Keratinocyte (primary cell): ENCODE results near the gene SIK2.

Experiments used
- CTCF ChIP-seq, 3 experiments: IDR thresholded peaks in 1 of 3; conservative IDR thresholded peaks in 1 of 3; optimal IDR thresholded peaks in 1 of 3; 2 replicates in 2 of 3; 3 replicates in 1 of 3; pipeline versions ENCODE3 to v1.5.1; 2011; ENCODE audit warnings: low read length in 3 of 3, mild to moderate bottlenecking in 3 of 3, moderate library complexity in 2 of 3, control low read depth in 1 of 3, inconsistent platforms in 1 of 3; ENCODE audit not compliant: insufficient read depth in 2 of 3; ENCODE audit errors: extremely low read depth in 1 of 3
- EZH2 ChIP-seq: IDR thresholded peaks from one replicate; pipeline ENCODE4 v1.6.1; 2012; ENCODE audit warnings: inconsistent platforms, mild to moderate bottlenecking, low read length, moderate library complexity

GRCh38 chr11:111639226-111639925, 37.1 kb downstream of the SIK2 start:
- TF ChIP-seq CTCF (optimal IDR thresholded peaks at IDR 0.05 in 1 of 3, IDR thresholded peaks at IDR 0.05 in 1 of 3, conservative IDR thresholded peaks at IDR 0.05 in 1 of 3; ENCODE audit: extremely low read depth in 1 of 3, insufficient read depth in 2 of 3, low read length in 3 of 3): no peak
- no peak for TF ChIP-seq EZH2
